Endothelial cell of umbilical vein (primary cell): ENCODE measurements around the gene TNFAIP8.

Experiments
- EZH2 ChIP-seq: IDR thresholded peaks from 2 replicates; pipeline ENCODE4 v1.6.1; 2012; ENCODE audit warnings: borderline replicate concordance, low read depth, mild to moderate bottlenecking, moderate library complexity, low read length, inconsistent platforms; ENCODE audit not compliant: severe bottlenecking
- MYC ChIP-seq: IDR thresholded peaks from one replicate; pipeline ENCODE4 v1.6.1; 2011; ENCODE audit warnings: mild to moderate bottlenecking, low read depth, low read length
- POLR2A ChIP-seq: IDR thresholded peaks from 2 replicates; pipeline ENCODE4 v1.6.1; 2012; ENCODE audit warnings: low read depth, mild to moderate bottlenecking, control low read depth, low read length
- POLR2AphosphoS5 ChIP-seq: IDR thresholded peaks from 2 replicates; pipeline ENCODE4 v1.6.1; 2012; ENCODE audit warnings: low read depth, mild to moderate bottlenecking, control low read depth, low read length, moderate library complexity; ENCODE audit not compliant: insufficient read depth
- TF ChIP-seq, protein P1 (sequence below), 2 donors: IDR thresholded peaks; 1 replicate in 1 of 2; 2 replicates in 1 of 2; pipeline ENCODE4 v1.5.1; 2011; ENCODE audit warnings: low read length in 2 of 2, mild to moderate bottlenecking in 2 of 2, moderate library complexity in 2 of 2, control low read depth in 1 of 2, inconsistent platforms in 1 of 2, low read depth in 1 of 2; ENCODE audit not compliant: insufficient read depth in 1 of 2; ENCODE audit errors: extremely low read depth in 1 of 2

GRCh38 chr5:119371146-119371545, 15.3 kb downstream of the TNFAIP8 start:
- TF ChIP-seq POLR2AphosphoS5 (no peak), MYC (no peak), POLR2A (no peak), EZH2 (no peak)
- TF ChIP-seq, protein P1, sequence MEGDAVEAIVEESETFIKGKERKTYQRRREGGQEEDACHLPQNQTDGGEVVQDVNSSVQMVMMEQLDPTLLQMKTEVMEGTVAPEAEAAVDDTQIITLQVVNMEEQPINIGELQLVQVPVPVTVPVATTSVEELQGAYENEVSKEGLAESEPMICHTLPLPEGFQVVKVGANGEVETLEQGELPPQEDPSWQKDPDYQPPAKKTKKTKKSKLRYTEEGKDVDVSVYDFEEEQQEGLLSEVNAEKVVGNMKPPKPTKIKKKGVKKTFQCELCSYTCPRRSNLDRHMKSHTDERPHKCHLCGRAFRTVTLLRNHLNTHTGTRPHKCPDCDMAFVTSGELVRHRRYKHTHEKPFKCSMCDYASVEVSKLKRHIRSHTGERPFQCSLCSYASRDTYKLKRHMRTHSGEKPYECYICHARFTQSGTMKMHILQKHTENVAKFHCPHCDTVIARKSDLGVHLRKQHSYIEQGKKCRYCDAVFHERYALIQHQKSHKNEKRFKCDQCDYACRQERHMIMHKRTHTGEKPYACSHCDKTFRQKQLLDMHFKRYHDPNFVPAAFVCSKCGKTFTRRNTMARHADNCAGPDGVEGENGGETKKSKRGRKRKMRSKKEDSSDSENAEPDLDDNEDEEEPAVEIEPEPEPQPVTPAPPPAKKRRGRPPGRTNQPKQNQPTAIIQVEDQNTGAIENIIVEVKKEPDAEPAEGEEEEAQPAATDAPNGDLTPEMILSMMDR (IDR thresholded peaks at IDR 0.05; ENCODE audit: extremely low read depth in 1 of 2, insufficient read depth in 1 of 2, low read depth in 1 of 2, low read length in 2 of 2), result no peak
